HepG2 (cell line): ENCODE measurements around the gene SLC22A4. TPM values are rescaled to one million over a fixed set of nuclear protein-coding genes. Genes with fewer than 3 reads are reported as not detected.
A peak's percentile ranks its signal among the peaks of the same experiment; 100 is the strongest.

ENCODE experiments used
- CTCF ChIP-seq: sonication (generic); formaldehyde crosslinking; IDR thresholded peaks from 2 replicates; pipeline ENCODE4 v1.5.0; 2020; ENCODE audit warnings: mild to moderate bottlenecking, missing genetic modification reagents, moderate library complexity
- ETV5 ChIP-seq: IDR thresholded peaks from 2 replicates; pipeline ENCODE4 v1.6.1; 2018; ENCODE audit warnings: missing biosample characterization, missing genetic modification reagents, inconsistent platforms, borderline replicate concordance
- FOXC1 ChIP-seq: sonication (generic); formaldehyde crosslinking; IDR thresholded peaks from 2 replicates; pipeline ENCODE4 v1.8.0; 2022; ENCODE audit warnings: mild to moderate bottlenecking, missing genetic modification reagents, borderline replicate concordance
- GATAD1 ChIP-seq: IDR thresholded peaks from 2 replicates; pipeline ENCODE4 v1.6.1; 2016; ENCODE audit warnings: missing genetic modification reagents, missing compliant biosample characterization
- HMGXB4 ChIP-seq, 2 experiments: sonication (generic) in 1 of 2; formaldehyde crosslinking in 1 of 2; IDR thresholded peaks; 2 replicates each; pipeline versions ENCODE4 v1.4.0 to v1.6.1; 2018 to 2020; ENCODE audit warnings: missing genetic modification reagents in 2 of 2, borderline replicate concordance in 1 of 2, low read depth in 1 of 2, mild to moderate bottlenecking in 1 of 2, missing biosample characterization in 1 of 2
- HOXA3 ChIP-seq: sonication (generic); formaldehyde crosslinking; IDR thresholded peaks from 2 replicates; pipeline ENCODE4 v1.5.0; 2020; ENCODE audit warnings: missing genetic modification reagents
- HOXD1 ChIP-seq: sonication (generic); formaldehyde crosslinking; IDR thresholded peaks from 2 replicates; pipeline ENCODE4 v1.5.0; 2020; ENCODE audit warnings: missing genetic modification reagents
- IRF2 ChIP-seq: IDR thresholded peaks from 2 replicates; pipeline ENCODE4 v1.6.1; 2018; ENCODE audit warnings: missing genetic modification reagents, missing compliant biosample characterization
- IRF9 ChIP-seq: sonication (generic); formaldehyde crosslinking; IDR thresholded peaks from 2 replicates; pipeline ENCODE4 v1.8.0; 2022; ENCODE audit warnings: missing genetic modification reagents, mild to moderate bottlenecking, borderline replicate concordance
- KAT8 ChIP-seq: IDR thresholded peaks from 2 replicates; pipeline ENCODE4 v1.6.1; 2016; ENCODE audit warnings: missing genetic modification reagents, missing compliant biosample characterization
- LCORL ChIP-seq, 2 experiments: fragments of 450-650 bp in 1 of 2; sonication (generic) in 1 of 2; formaldehyde crosslinking in 1 of 2; IDR thresholded peaks; 2 replicates each; pipeline versions ENCODE4 v1.5.0 to v1.6.1; 2017 to 2020; ENCODE audit warnings: antibody characterized with exemption in 1 of 2, missing genetic modification reagents in 1 of 2
- NONO ChIP-seq, 2 experiments: fragments of 450-650 bp in 1 of 2; sonication (generic) in 1 of 2; formaldehyde crosslinking in 1 of 2; IDR thresholded peaks in 1 of 2; conservative IDR thresholded peaks in 1 of 2; 2 replicates each; pipeline versions ENCODE4 v1.6.1 to v1.8.0; 2017 to 2022; ENCODE audit warnings: mild to moderate bottlenecking in 1 of 2, missing genetic modification reagents in 1 of 2, moderate library complexity in 1 of 2
- RARA ChIP-seq: IDR thresholded peaks from 2 replicates; pipeline ENCODE4 v1.6.1; 2016; ENCODE audit warnings: missing genetic modification reagents, missing compliant biosample characterization
- RXRA ChIP-seq: sonication (generic); formaldehyde crosslinking; IDR thresholded peaks from 2 replicates; pipeline ENCODE4 v1.5.1; 2020; ENCODE audit warnings: missing genetic modification reagents
- TRIM22 ChIP-seq: fragments of 450-650 bp; IDR thresholded peaks from 2 replicates; pipeline ENCODE4 v1.6.1; 2017
- ZBTB7A ChIP-seq: sonication (generic); formaldehyde crosslinking; IDR thresholded peaks from 2 replicates; pipeline ENCODE4 v1.8.0; 2022; ENCODE audit warnings: mild to moderate bottlenecking, missing genetic modification reagents
- ZMYM4 ChIP-seq: sonication (generic); formaldehyde crosslinking; IDR thresholded peaks from 2 replicates; pipeline ENCODE4 v1.8.1; 2023; ENCODE audit warnings: mild to moderate bottlenecking, missing genetic modification reagents
- ZNF501 ChIP-seq: sonication (generic); formaldehyde crosslinking; IDR thresholded peaks from 2 replicates; pipeline ENCODE4 v1.5.1; 2020; ENCODE audit warnings: mild to moderate bottlenecking, moderate library complexity, missing genetic modification reagents
- ZNF619 ChIP-seq: sonication (generic); formaldehyde crosslinking; IDR thresholded peaks from 2 replicates; pipeline ENCODE4 v1.4.0; 2020; ENCODE audit warnings: mild to moderate bottlenecking, missing genetic modification reagents
- ZNF761 ChIP-seq: sonication (generic); formaldehyde crosslinking; conservative IDR thresholded peaks from 2 replicates; pipeline ENCODE4 v1.4.0; 2020; ENCODE audit warnings: mild to moderate bottlenecking, missing genetic modification reagents
- ZNF773 ChIP-seq: sonication (generic); formaldehyde crosslinking; IDR thresholded peaks from 2 replicates; pipeline ENCODE4 v1.4.0; 2020; ENCODE audit warnings: missing genetic modification reagents, borderline replicate concordance
- ZNF777 ChIP-seq: sonication (generic); formaldehyde crosslinking; IDR thresholded peaks from 2 replicates; pipeline ENCODE4 v1.4.0; 2020; ENCODE audit warnings: missing genetic modification reagents
- ZNF891 ChIP-seq: sonication (generic); formaldehyde crosslinking; IDR thresholded peaks from 2 replicates; pipeline ENCODE4 v1.5.0; 2020; ENCODE audit warnings: mild to moderate bottlenecking, missing genetic modification reagents
- polyA plus RNA-seq, 8 experiments: library from polyadenylated mRNA; depleted of rRNA in 3 of 8; stranded (reverse) in 7 of 8; unstranded in 1 of 8; fragments of >200 nt; fragmentation: Illumina TruSeq in 4 of 8; extraction: Trizol in 4 of 8; gene quantifications; 2 replicates each; pipeline versions ENCODE4 v1.2.1 to v1.2.3, GENCODE V29; 2011 to 2016; ENCODE audit warnings: low read depth in 4 of 8, missing spikeins in 1 of 8, mixed read lengths in 1 of 8; ENCODE audit not compliant: insufficient read depth in 1 of 8
- total RNA-seq, 5 experiments: library from RNA; depleted of rRNA; stranded (reverse); fragments of >200 nt; fragmentation: Illumina TruSeq; extraction: Trizol; gene quantifications; 2 replicates each; pipeline ENCODE4 v1.2.3, GENCODE V29; 2016; ENCODE audit warnings: low read depth in 1 of 5

SLC22A4 gene
- total and polyA plus RNA-seq, 2 of the 13 experiments (the other 11 are each of a cell fraction or from before 2014, with no cell fraction given) = 0.33 to 0.62 TPM

- TF ChIP-seq ZBTB7A (CRISPR knock-in tag) = 0 out of 2 replicates have a peak, but pooled peaks have one; percentile 26
- peak; percentile 40; the same call in 1 of the 2 replicates for TF ChIP-seq GATAD1
- TF ChIP-seq ZNF777 (CRISPR knock-in tag) = peak; percentile 46; the same call in 1 of the 2 replicates
- 0 out of 2 replicates have a peak, but pooled peaks have one; percentile 27 for TF ChIP-seq HOXA3 (CRISPR knock-in tag)
- TF ChIP-seq KAT8 (CRISPR knock-in tag) = 0 out of 2 replicates have a peak, but pooled peaks have one; percentile 27
- TF ChIP-seq ZNF761 (CRISPR knock-in tag) = 0 out of 2 replicates have a peak, but pooled peaks have one; percentile 22
- TF ChIP-seq ZNF773 = no peak
- TF ChIP-seq ZNF501 (CRISPR knock-in tag) = 0 out of 2 replicates have a peak, but pooled peaks have one; percentile 47
- peak; percentile 46; the same call in 1 of the 2 replicates for TF ChIP-seq RXRA (CRISPR knock-in tag)
- TF ChIP-seq CTCF (CRISPR knock-in tag) = peak; percentile 97
- peak; percentile 81; the same call in 1 of the 2 replicates for TF ChIP-seq ZNF619 (CRISPR knock-in tag)
- TF ChIP-seq ETV5 = peak; percentile 55; the same call in 1 of the 2 replicates
- 0 out of 2 replicates have a peak, but pooled peaks have one; percentile 28 for TF ChIP-seq RARA
- TF ChIP-seq HMGXB4 (CRISPR knock-in tag; IDR thresholded peaks at IDR 0.05; ENCODE audit: borderline replicate concordance in 1 of 2, low read depth in 1 of 2) = peak; percentile 56 to 61; a peak in 3 of 4 replicates
- no peak for TF ChIP-seq LCORL (IDR thresholded peaks at IDR 0.05)
- TF ChIP-seq LCORL (CRISPR knock-in tag; IDR thresholded peaks at IDR 0.05) = peak; percentile 69; the same call in 1 of the 2 replicates
- no peak for TF ChIP-seq NONO (IDR thresholded peaks at IDR 0.05)
- 0 out of 2 replicates have a peak, but pooled peaks have one; percentile 13 for TF ChIP-seq NONO (CRISPR knock-in tag; conservative IDR thresholded peaks at IDR 0.05)
- 0 out of 2 replicates have a peak, but pooled peaks have one; percentile 31 for TF ChIP-seq IRF9 (CRISPR knock-in tag)
- TF ChIP-seq ZMYM4 = 0 out of 2 replicates have a peak, but pooled peaks have one; percentile 39
- no peak for TF ChIP-seq TRIM22
- peak; percentile 54; the same call in 1 of the 2 replicates for TF ChIP-seq ZNF891
- TF ChIP-seq FOXC1 (CRISPR knock-in tag) = peak; percentile 45; the same call in 1 of the 2 replicates
- TF ChIP-seq IRF2 (CRISPR knock-in tag) = peak; percentile 76; the same call in 1 of the 2 replicates
- TF ChIP-seq HOXD1 (CRISPR knock-in tag) = no peak
Measured at GRCh38 chr5:132386644-132387286, 92.6 kb downstream of the SLC22A4 start (continued).
